Adipocyte (in vitro differentiated cells): ENCODE results near the gene CAPRIN2.

Source experiments
- DNase-seq: peaks from one replicate; pipeline ENCODE4 v3.0.0-alpha.2; 2015; ENCODE audit warnings: low read depth
- H3K27me3 ChIP-seq: replicated peaks from 2 replicates; pipeline ENCODE4 v1.7.0; 2013; ENCODE audit warnings: mild to moderate bottlenecking, low read length, moderate library complexity; ENCODE audit not compliant: control insufficient read depth, insufficient read depth
- H3K36me3 ChIP-seq: 2 replicates; pipeline ENCODE4 v1.7.0; 2013; ENCODE audit warnings: low read length, mild to moderate bottlenecking, moderate library complexity; ENCODE audit not compliant: control insufficient read depth, insufficient read depth, severe bottlenecking
- H3K4me1 ChIP-seq: 2 replicates; pipeline ENCODE4 v1.7.0; 2013; ENCODE audit warnings: mild to moderate bottlenecking, low read length, moderate library complexity; ENCODE audit not compliant: control insufficient read depth, insufficient read depth
- H3K4me3 ChIP-seq: 2 replicates; pipeline ENCODE4 v1.7.0; 2013; ENCODE audit warnings: mild to moderate bottlenecking, low read length, moderate library complexity
- H3K9ac ChIP-seq: 2 replicates; pipeline ENCODE4 v1.7.0; 2013; ENCODE audit warnings: mild to moderate bottlenecking, low read length, moderate library complexity
- H3K9me3 ChIP-seq: 2 replicates; pipeline ENCODE4 v1.7.0; 2013; ENCODE audit warnings: mild to moderate bottlenecking, low read length, moderate library complexity; ENCODE audit not compliant: control insufficient read depth

CAPRIN2 gene

GRCh38 chr12:30732954-30733637, 21.7 kb downstream of the CAPRIN2 start:
- Histone ChIP-seq H3K27me3 (no peaks in the 10 kb centered on the region), H3K4me3 (no peak overlapping the region), H3K36me3 (peaks cover 31% of the 10 kb centered on the region), H3K9me3 (no peaks in the 10 kb centered on the region), H3K9ac (no peak overlapping the region), H3K4me1 (no peaks in the 10 kb centered on the region)
- DNase-seq = no peak

DNA sequence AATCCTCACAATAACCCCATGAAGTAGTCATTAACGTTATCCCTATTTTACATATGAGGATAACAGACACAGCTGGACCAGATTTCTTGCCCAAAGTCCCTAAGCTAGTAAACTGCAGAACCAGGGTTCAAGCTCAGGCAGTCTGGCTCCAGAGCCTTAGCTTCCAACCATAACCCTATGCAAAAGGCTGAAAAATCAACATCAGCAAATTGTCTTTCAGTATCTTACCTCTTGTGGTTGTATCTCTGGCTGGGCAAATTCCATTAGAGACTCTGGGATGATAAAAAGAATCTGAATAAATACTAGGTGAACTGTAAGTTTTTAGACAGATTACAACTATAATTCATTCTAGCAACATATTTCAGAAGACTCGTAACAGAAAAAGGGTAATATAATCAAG, 24.7 kb downstream of the CAPRIN2 start:
- H3K9me3 ChIP-seq = no peaks in the 10 kb centered on the region
- no peak for DNase-seq
- no peak overlapping the region for H3K9ac ChIP-seq
- H3K27me3 ChIP-seq = no peaks in the 10 kb centered on the region
- H3K4me1 ChIP-seq = peaks cover 13% of the 10 kb centered on the region
- H3K36me3 ChIP-seq = peaks cover 31% of the 10 kb centered on the region
- H3K4me3 ChIP-seq = no peak overlapping the region

GRCh38 chr12:30729547-30729946, 25.2 kb downstream of the CAPRIN2 start:
- Histone ChIP-seq H3K4me3 (no peak overlapping the region), H3K36me3 (peaks cover 26% of the 10 kb centered on the region), H3K9ac (no peak overlapping the region), H3K27me3 (no peaks in the 10 kb centered on the region), H3K4me1 (peaks cover 13% of the 10 kb centered on the region), H3K9me3 (no peaks in the 10 kb centered on the region)
- DNase-seq = no peak

DNA sequence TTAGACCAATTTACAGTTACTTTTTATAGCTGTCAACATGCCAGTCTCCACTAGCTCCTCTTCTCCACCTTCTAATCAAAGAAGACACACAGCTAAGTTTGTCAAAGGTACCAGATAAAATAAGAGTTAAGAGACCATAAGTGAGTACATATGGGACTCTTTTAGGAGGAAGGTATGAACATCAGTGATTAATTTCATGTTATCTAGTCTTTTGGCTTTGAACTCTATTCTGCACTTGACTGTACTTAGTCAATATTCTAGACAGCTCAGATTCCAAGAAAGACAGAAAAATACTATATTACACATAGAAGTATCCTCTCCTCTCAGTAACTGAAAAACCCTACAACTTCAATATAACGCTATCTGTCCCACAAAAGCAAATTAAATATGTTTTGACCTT, 28.1 kb downstream of the CAPRIN2 start:
- Histone ChIP-seq H3K27me3 (no peaks in the 10 kb centered on the region), H3K9ac (no peak overlapping the region), H3K36me3 (peaks cover 31% of the 10 kb centered on the region), H3K4me1 (peaks cover 13% of the 10 kb centered on the region), H3K9me3 (no peaks in the 10 kb centered on the region), H3K4me3 (no peak overlapping the region)
- DNase-seq = no peak

- peaks cover 39% of the 10 kb centered on the region for H3K36me3 ChIP-seq
- peaks cover 13% of the 10 kb centered on the region for H3K4me1 ChIP-seq
- no peaks in the 10 kb centered on the region for H3K27me3 ChIP-seq
- H3K4me3 ChIP-seq = peak overlapping the region; percentile 32
- H3K9me3 ChIP-seq = no peaks in the 10 kb centered on the region
- DNase-seq = peak; percentile 82
- H3K9ac ChIP-seq = peak overlapping the region; percentile 53
Measured at GRCh38 chr12:30725739-30726138, 29.0 kb downstream of the CAPRIN2 start.

DNA sequence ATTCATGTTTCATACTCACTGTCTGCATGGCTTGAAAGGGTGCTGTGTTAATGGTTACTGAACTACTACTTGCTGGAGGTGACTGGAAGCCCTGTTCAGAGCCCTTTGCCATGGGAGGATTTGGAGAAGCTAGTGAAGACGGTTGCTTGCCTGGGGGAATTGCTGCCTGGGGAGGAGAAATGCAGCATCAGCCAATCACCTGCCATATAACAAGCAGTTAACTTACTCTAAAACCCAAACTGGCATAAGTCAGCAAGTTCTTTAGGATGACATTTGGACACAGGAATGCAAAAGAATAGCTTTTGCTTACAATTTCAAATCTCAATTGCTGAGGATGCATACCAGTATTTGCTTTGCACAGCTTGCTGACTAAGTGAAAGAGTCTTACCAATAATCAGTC, 35.7 kb downstream of the CAPRIN2 start:
- DNase-seq = peak; percentile 84
- Histone ChIP-seq H3K36me3 (peaks cover 53% of the 10 kb centered on the region), H3K4me3 (no peak overlapping the region)

DNA sequence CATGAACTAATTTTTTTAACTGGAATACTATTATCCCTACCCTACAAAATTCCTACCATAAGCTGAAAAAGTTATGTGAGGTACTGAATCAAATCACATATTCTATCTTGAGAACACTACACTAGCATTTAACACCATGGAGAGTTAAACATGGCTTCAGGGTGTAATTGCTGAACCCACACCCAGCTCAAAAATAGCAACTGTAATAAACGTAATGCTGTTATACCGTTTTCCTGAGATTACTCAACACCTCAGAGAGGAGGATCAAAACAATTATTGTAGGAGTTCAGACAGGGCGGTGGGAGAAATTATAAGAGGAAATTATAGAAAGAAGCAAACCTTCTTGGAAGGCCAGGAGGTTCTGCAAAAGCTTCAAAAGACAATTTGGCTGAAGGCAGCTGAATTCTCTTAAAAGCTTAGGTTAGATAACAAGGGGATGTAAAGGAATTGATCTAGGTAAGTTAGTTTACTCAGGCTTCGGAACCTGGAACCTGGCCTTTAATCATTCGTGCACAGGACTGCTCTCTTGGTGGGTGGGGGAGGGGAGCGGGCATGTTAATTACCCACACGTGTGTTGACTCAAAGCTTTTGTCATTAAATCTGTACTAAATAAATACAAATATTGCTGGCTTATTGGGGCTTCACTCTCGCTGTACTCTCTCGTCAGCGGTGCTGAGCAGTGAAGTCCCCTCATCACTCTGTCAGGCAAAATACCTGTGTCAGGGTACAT, 47.0 kb downstream of the CAPRIN2 start:
- Histone ChIP-seq H3K4me3 (no peak overlapping the region), H3K27me3 (no peaks in the 10 kb centered on the region), H3K36me3 (peaks cover 37% of the 10 kb centered on the region), H3K9me3 (no peaks in the 10 kb centered on the region), H3K4me1 (no peaks in the 10 kb centered on the region), H3K9ac (no peak overlapping the region)
- no peak for DNase-seq

More for the DNA sequence above, 35.7 kb downstream of the CAPRIN2 start:
- Histone ChIP-seq H3K27me3 (no peaks in the 10 kb centered on the region), H3K9me3 (no peaks in the 10 kb centered on the region), H3K9ac (no peak overlapping the region), H3K4me1 (peaks cover 11% of the 10 kb centered on the region)

DNA sequence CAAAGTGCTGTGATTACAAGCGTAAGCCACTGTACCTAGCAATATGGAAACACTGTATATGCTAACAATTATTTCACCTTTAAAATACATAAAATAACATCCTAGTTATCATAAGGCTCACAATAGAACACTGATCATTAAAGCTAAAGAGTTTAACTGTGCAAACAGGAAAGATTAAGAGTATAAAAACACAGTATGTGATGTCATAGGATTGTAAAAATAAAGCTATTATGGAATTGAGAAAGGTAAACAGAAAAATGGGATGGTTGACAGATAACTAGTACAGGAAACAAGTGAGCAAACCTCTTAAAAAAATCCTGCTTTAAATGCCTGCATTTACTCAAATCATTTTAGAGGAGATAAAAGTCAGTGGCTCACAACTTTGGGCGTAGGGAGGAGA, 48.3 kb downstream of the CAPRIN2 start:
- Histone ChIP-seq H3K9me3 (no peaks in the 10 kb centered on the region), H3K27me3 (no peaks in the 10 kb centered on the region), H3K4me1 (no peaks in the 10 kb centered on the region), H3K9ac (no peak overlapping the region), H3K4me3 (no peak overlapping the region), H3K36me3 (peaks cover 28% of the 10 kb centered on the region)
- no peak for DNase-seq

- H3K4me1 ChIP-seq = peaks cover 4% of the 10 kb centered on the region
- H3K36me3 ChIP-seq = no peaks in the 10 kb centered on the region
- no peaks in the 10 kb centered on the region for H3K27me3 ChIP-seq
- H3K4me3 ChIP-seq = no peak overlapping the region
- no peak overlapping the region for H3K9ac ChIP-seq
- H3K9me3 ChIP-seq = no peaks in the 10 kb centered on the region
- peak; percentile 14 for DNase-seq
Measured at GRCh38 chr12:30701056-30701455, 53.7 kb downstream of the CAPRIN2 start.

- Histone ChIP-seq H3K9me3 (no peaks in the 10 kb centered on the region), H3K9ac (no peak overlapping the region), H3K36me3 (no peaks in the 10 kb centered on the region), H3K4me1 (peaks cover 4% of the 10 kb centered on the region), H3K4me3 (no peak overlapping the region), H3K27me3 (no peaks in the 10 kb centered on the region)
- DNase-seq = no peak
Measured at GRCh38 chr12:30700216-30700900, 54.4 kb downstream of the CAPRIN2 start.

GRCh38 chr12:30698346-30698745, 56.4 kb downstream of the CAPRIN2 start:
- H3K4me1 ChIP-seq = peaks cover 17% of the 10 kb centered on the region
- H3K4me3 ChIP-seq = no peak overlapping the region
- no peak for DNase-seq
- no peaks in the 10 kb centered on the region for H3K27me3 ChIP-seq
- no peaks in the 10 kb centered on the region for H3K9me3 ChIP-seq
- H3K9ac ChIP-seq = no peak overlapping the region
- no peaks in the 10 kb centered on the region for H3K36me3 ChIP-seq
